Omental fat pad (tissue), 4 donors: ENCODE data around the gene NKX1-1. TPM values are rescaled to one million over a fixed set of nuclear protein-coding genes. Genes with fewer than 3 reads are reported as not detected.

Experiments used
- ATAC-seq: fragments of 150-250 bp; one replicate; pipeline ENCODE4 v1.9.1; 2016; ENCODE audit warnings: mild to moderate bottlenecking, moderate library complexity; ENCODE audit not compliant: low FRiP score
- DNase-seq: peaks from one replicate; pipeline ENCODE4 v3.0.0-alpha.2; 2019; ENCODE audit warnings: low spot score
- total RNA-seq, 4 donors: library from RNA; depleted of rRNA; stranded (reverse); fragments of >200 nt; gene quantifications; one replicate each; pipeline ENCODE4 v1.1.0, GENCODE V29; 2016
- TF ChIP-seq, protein P1 (sequence below), 3 donors: fragments of 450-650 bp; IDR thresholded peaks; one replicate each; pipeline ENCODE4 v1.5.1; 2016 to 2017; ENCODE audit warnings: antibody characterized with exemption in 3 of 3, mild to moderate bottlenecking in 3 of 3, moderate library complexity in 2 of 3

Gene NKX1-1
- total RNA-seq, 4 donors from 2014 or later, result not detected

DNA sequence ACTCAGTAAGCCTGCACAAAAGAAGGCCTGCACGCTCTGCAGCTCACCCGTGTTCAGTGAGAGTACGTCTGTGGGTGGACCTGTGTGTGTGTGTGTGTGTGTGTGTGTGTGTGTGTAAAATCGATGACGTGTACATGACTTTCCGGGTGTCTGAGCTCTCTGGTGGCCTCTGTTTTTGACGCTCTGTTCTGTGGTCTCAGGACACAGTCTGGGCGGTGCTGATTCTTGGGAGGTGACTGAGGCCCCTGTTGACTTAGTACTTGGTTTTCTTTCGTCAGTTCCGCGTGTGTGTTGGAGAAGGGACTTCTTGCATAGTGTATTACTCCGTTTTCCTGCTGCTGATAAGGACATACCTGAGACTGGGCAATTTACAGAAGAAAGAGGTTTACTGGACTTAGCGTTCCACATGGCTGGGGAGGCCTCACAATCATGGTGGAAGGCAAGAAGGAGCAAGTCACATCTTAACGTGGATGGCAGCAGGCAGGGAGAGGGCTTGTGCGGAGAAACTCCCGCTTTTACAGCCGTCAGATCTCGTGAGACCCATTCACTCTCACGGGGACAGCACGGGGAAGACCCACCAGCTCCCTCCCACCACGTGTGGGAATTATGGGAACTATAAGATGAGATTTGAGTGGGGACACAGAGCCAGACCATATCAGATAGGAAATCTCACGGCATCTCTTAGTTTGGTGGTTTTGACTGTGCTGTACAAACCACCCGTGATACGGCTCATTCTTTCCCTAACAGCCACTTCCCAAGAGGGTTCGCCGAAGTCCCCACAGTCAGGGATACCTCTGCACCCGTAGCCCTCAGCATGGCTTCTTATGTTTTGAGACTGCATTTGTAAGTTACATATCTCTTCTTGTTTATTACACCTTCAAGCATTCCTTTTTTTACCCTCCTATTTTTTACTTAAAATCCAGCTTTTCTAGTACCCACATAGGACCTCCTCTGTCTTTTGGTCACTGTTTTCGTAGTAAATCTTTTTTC, 34.8 kb downstream of the NKX1-1 start:
- TF ChIP-seq, protein P1, sequence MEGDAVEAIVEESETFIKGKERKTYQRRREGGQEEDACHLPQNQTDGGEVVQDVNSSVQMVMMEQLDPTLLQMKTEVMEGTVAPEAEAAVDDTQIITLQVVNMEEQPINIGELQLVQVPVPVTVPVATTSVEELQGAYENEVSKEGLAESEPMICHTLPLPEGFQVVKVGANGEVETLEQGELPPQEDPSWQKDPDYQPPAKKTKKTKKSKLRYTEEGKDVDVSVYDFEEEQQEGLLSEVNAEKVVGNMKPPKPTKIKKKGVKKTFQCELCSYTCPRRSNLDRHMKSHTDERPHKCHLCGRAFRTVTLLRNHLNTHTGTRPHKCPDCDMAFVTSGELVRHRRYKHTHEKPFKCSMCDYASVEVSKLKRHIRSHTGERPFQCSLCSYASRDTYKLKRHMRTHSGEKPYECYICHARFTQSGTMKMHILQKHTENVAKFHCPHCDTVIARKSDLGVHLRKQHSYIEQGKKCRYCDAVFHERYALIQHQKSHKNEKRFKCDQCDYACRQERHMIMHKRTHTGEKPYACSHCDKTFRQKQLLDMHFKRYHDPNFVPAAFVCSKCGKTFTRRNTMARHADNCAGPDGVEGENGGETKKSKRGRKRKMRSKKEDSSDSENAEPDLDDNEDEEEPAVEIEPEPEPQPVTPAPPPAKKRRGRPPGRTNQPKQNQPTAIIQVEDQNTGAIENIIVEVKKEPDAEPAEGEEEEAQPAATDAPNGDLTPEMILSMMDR (IDR thresholded peaks at IDR 0.05), result no peak
- DNase-seq (no peak), ATAC-seq (no peak)

DNA sequence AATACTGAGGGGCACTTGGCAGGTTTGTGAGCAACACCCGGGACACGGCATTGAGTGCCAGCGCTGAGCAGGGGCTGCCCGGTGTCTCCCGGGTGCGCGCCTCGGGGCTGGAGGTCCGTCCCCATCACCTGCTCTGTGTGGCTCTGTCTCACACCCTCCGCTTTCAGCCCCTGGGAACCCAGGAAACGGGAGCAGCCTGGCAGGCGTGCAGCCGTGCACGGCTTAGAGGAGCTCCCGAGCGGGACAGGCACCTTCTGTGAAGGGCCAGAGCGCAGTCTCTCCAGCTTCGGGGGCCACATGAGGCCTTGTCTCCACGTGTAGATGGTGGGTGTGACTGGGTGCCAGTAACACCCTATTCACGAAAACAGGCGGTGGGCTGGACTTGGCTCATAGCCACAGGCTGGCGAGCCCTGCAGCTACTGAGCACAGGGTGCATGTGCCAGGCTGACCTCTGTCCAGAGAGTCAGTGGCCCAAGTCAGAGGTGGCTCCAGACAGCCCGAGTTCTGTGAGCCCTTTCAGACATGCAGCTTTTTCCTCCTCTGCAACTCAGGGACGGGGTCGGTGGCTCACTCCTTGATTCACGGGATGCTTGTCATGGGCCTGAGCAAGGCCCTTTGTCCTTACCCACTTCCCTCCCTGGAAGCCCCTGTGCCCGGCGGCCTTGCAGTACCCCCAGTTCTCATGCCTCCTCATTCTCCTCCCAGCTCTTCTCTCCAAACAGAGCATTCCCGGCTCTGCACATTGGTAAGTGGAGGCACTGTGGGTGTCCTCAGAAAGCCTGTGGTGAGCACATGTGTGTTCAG, 35.7 kb downstream of the NKX1-1 start:
- ATAC-seq (peak; percentile 29), DNase-seq (no peak)
- TF ChIP-seq, protein P1 (IDR thresholded peaks at IDR 0.05), result no peak

DNA sequence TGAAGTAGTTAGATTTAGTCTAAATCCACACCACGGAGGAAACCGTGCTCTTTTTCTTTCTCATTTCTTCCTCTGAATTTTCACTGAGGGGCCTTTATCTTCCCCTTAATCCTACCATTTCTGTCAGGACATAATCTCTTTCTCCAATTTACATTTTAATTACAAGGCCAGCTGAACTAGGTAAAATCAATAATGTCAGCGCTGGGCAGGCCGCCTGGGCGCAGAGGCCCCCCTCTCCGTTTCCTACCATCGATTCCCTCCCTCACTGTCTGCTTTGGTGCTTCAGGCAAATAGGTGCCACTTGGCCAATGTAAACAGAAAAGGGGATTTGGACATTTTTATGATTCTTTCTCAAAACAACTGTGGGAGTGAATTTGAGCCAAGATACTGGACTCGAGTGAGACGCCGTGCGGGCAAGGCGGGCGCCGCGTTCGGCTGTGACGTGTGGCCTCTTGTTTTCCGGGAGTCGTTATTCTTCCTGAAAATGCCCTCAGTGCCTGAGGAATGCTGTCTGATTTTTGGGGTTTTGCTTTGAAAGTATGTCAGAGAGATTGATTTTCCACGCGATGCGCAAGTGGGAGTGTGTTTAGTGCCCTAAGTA, 36.7 kb downstream of the NKX1-1 start:
- TF ChIP-seq, protein P1 (IDR thresholded peaks at IDR 0.05), result no peak
- DNase-seq (no peak), ATAC-seq (no peak)

DNA sequence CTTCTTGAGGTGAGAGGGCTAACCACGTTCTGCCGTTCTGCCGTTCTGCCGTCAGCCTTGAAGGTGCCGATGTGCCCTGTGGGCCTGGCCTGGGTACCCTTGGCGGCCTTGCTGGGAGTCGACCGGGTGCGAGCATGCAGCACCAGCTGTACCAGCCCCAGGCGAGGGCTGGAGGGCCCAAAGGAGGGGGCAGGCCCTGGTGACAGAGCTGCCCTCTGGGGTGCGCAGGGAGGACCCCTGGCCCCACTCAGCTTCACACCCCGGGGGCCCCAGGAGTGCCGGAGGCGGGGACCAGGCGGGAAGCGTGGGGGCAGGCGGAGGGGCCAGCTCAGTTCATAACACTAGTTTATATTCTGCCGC, 37.2 kb downstream of the NKX1-1 start:
- DNase-seq (no peak), ATAC-seq (no peak)
- TF ChIP-seq, protein P1 (IDR thresholded peaks at IDR 0.05), result no peak

DNA sequence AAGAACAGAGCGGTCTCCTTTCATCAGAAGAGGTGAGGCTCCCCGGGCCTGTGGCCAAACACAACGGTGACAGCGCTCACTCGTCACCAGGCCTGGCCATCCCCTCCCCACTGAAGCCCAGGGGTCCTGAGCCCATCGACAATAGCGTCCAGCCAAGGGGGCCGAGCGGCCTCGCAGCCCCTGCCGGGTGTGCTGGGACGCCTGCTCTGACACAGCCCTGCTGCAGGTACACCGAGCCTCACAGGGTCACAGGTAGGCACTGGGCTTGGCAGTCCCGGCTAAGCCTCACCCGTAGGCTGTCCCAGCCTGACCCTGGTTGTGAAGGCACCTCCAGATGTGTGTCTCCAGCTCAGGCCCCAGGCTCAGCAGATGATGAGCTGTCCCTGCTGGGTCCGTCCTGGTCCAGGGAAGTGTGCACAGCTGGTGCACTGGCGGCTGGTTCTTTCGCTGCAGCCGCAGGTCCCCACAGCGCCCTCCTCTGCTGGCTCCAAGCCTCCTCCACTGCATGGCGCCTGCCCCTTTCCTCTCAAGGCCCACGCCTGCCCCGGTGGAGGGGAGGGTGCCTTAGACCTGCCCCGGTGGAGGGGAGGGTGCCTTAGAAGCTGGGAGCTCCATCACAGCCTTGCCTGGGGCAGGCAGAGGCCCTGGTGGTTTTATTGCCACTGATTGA, 37.7 kb downstream of the NKX1-1 start:
- TF ChIP-seq, protein P1 (IDR thresholded peaks at IDR 0.05), result no peak
- no peak for DNase-seq
- no peak for ATAC-seq

DNA sequence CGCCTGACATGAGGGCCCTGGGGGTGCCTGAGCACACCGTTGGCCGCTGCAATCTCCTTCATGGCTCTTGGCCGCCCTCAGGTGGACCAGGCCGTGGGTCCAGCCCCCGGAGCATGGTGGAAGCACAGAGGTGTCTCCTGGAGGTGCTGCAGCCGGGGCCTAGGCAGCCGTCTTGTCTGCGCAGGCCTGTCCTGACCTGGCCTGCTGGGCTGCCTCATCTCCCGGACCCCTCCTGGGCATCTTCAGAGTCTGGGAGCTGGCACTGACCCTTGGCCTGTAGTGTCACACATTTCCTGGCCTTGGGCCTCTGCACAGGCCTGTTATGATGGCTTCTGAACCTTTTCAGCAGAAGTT, 38.3 kb downstream of the NKX1-1 start:
- TF ChIP-seq, protein P1 (IDR thresholded peaks at IDR 0.05), result no peak
- no peak for ATAC-seq
- DNase-seq, result no peak
